Measurements from ENCODE around the gene ARHGAP9. TPM values are rescaled to one million over a fixed set of nuclear protein-coding genes. Genes with fewer than 3 reads are reported as not detected.
A peak's percentile ranks its signal among the peaks of the same experiment; 100 is the strongest.

ARHGAP9 gene
- 102 and 103 TPM in 2 replicates for total RNA-seq

- no peaks in the 10 kb centered on the region for H3K9me3 Mint-ChIP-seq
- H3K4me3 Mint-ChIP-seq: peak within 1 kb of the TSS; percentile 96
- H3K36me3 Mint-ChIP-seq (ENCODE audit: low read depth): peaks cover 37% of the 10 kb centered on the region
- peak; percentile 88 for DNase-seq
- H3K4me1 Mint-ChIP-seq: peaks cover 57% of the 10 kb centered on the region
- H3K27me3 Mint-ChIP-seq: no peaks in the 10 kb centered on the region
- peak within 1 kb of the TSS; percentile 97 for H3K27ac Mint-ChIP-seq
- intact Hi-C loops (cut with micrococcal nuclease): loop anchor here (1.0 to 10.0 kb wide), 6 partner anchors 8 to 472 kb away; partner anchors contain the start of genes DDIT3, OS9, PIP4K2C and ZBTB39
These were observed at the start of gene ARHGAP9 for GRCh38 chr12:57479376-57480115. ARHGAP9 (minus strand) TSS chr12:57479866; CDS start chr12:57479406, 460 bp downstream.

- peaks cover 61% of the 10 kb centered on the region for H3K36me3 Mint-ChIP-seq (ENCODE audit: low read depth)
- no peaks in the 10 kb centered on the region for H3K9me3 Mint-ChIP-seq
- no peak for DNase-seq
- intact Hi-C loops (cut with micrococcal nuclease): no loop called here
- H3K4me1 Mint-ChIP-seq: peaks cover 11% of the 10 kb centered on the region
- no peak overlapping the region for H3K27ac Mint-ChIP-seq
- no peak overlapping the region for H3K4me3 Mint-ChIP-seq
- no peaks in the 10 kb centered on the region for H3K27me3 Mint-ChIP-seq
These were observed 49.3 kb upstream of the ARHGAP9 start for GRCh38 chr12:57528831-57529555.

- peaks cover 59% of the 10 kb centered on the region for H3K36me3 Mint-ChIP-seq (ENCODE audit: low read depth)
- H3K27me3 Mint-ChIP-seq: no peaks in the 10 kb centered on the region
- no peak overlapping the region for H3K4me3 Mint-ChIP-seq
- no peak overlapping the region for H3K27ac Mint-ChIP-seq
- H3K4me1 Mint-ChIP-seq: peaks cover 19% of the 10 kb centered on the region
- no peak for DNase-seq
- intact Hi-C loops (cut with micrococcal nuclease): no loop called here
- no peaks in the 10 kb centered on the region for H3K9me3 Mint-ChIP-seq
These were observed 48.5 kb upstream of the ARHGAP9 start for GRCh38 chr12:57528176-57528575.

GRCh38 chr12:57527184-57527583 lies 47.5 kb upstream of the ARHGAP9 start:
- peaks cover 22% of the 10 kb centered on the region for H3K4me1 Mint-ChIP-seq
- no peak overlapping the region for H3K27ac Mint-ChIP-seq
- H3K36me3 Mint-ChIP-seq (ENCODE audit: low read depth): peaks cover 51% of the 10 kb centered on the region
- no peak overlapping the region for H3K4me3 Mint-ChIP-seq
- no peaks in the 10 kb centered on the region for H3K9me3 Mint-ChIP-seq
- intact Hi-C loops (cut with micrococcal nuclease): no loop called here
- H3K27me3 Mint-ChIP-seq: no peaks in the 10 kb centered on the region
- DNase-seq: no peak

- Mint-ChIP-seq H3K4me3 (no peak overlapping the region), H3K36me3 (ENCODE audit: low read depth) (peaks cover 47% of the 10 kb centered on the region), H3K9me3 (no peaks in the 10 kb centered on the region), H3K4me1 (peaks cover 28% of the 10 kb centered on the region), H3K27ac (no peak overlapping the region), H3K27me3 (no peaks in the 10 kb centered on the region)
- DNase-seq: no peak
- intact Hi-C loops (cut with micrococcal nuclease): no loop called here
These were observed 46.9 kb upstream of the ARHGAP9 start for GRCh38 chr12:57526477-57527126.

- DNase-seq: no peak
- H3K4me3 Mint-ChIP-seq: no peak overlapping the region
- no peak overlapping the region for H3K27ac Mint-ChIP-seq
- no peaks in the 10 kb centered on the region for H3K27me3 Mint-ChIP-seq
- intact Hi-C loops (cut with micrococcal nuclease): no loop called here
- no peaks in the 10 kb centered on the region for H3K9me3 Mint-ChIP-seq
- peaks cover 35% of the 10 kb centered on the region for H3K4me1 Mint-ChIP-seq
- H3K36me3 Mint-ChIP-seq (ENCODE audit: low read depth): peaks cover 44% of the 10 kb centered on the region
These were observed 46.1 kb upstream of the ARHGAP9 start for GRCh38 chr12:57525615-57526383.

- H3K9me3 Mint-ChIP-seq: no peaks in the 10 kb centered on the region
- H3K27ac Mint-ChIP-seq: peak overlapping the region; percentile 88
- no peak for DNase-seq
- H3K4me3 Mint-ChIP-seq: peak overlapping the region; percentile 96
- H3K4me1 Mint-ChIP-seq: peaks cover 36% of the 10 kb centered on the region
- H3K27me3 Mint-ChIP-seq: no peaks in the 10 kb centered on the region
- peaks cover 44% of the 10 kb centered on the region for H3K36me3 Mint-ChIP-seq (ENCODE audit: low read depth)
- intact Hi-C loops (cut with micrococcal nuclease): loop anchor here (5.0 kb wide), 3 partner anchors 167 to 838 kb away; partner anchors contain the start of genes CTDSP2, OS9 and PTGES3
These were observed 45.3 kb upstream of the ARHGAP9 start for GRCh38 chr12:57524814-57525614.

GRCh38 chr12:57523706-57524614 lies 44.3 kb upstream of the ARHGAP9 start:
- Mint-ChIP-seq H3K4me3 (peak overlapping the region; percentile 96), H3K9me3 (no peaks in the 10 kb centered on the region), H3K27me3 (no peaks in the 10 kb centered on the region), H3K27ac (peak overlapping the region; percentile 88), H3K36me3 (ENCODE audit: low read depth) (peaks cover 43% of the 10 kb centered on the region), H3K4me1 (peaks cover 42% of the 10 kb centered on the region)
- DNase-seq: peak; percentile 67
- intact Hi-C loops (cut with micrococcal nuclease): loop anchor here (2.0 to 5.0 kb wide), 4 partner anchors 67 to 837 kb away; partner anchors contain the start of genes CTDSP2, OS9, PIP4K2C and PTGES3

GRCh38 chr12:57522887-57523705 lies 43.4 kb upstream of the ARHGAP9 start:
- peaks cover 47% of the 10 kb centered on the region for H3K36me3 Mint-ChIP-seq (ENCODE audit: low read depth)
- H3K9me3 Mint-ChIP-seq: no peaks in the 10 kb centered on the region
- H3K27ac Mint-ChIP-seq: peak overlapping the region; percentile 88
- H3K27me3 Mint-ChIP-seq: no peaks in the 10 kb centered on the region
- H3K4me1 Mint-ChIP-seq: peaks cover 51% of the 10 kb centered on the region
- peak overlapping the region; percentile 96 for H3K4me3 Mint-ChIP-seq
- peak; percentile 80 for DNase-seq
- intact Hi-C loops (cut with micrococcal nuclease): loop anchor here (1.0 to 5.0 kb wide), 5 partner anchors 61 to 836 kb away; partner anchors contain the start of genes CTDSP2, OS9, PIP4K2C and PTGES3

- H3K4me1 Mint-ChIP-seq: peaks cover 56% of the 10 kb centered on the region
These were observed 42.6 kb upstream of the ARHGAP9 start, which contains the start of gene MBD6 for GRCh38 chr12:57522011-57522886. MBD6 (plus strand) TSS chr12:57522824; CDS start chr12:57524304, 1,480 bp downstream.

More at GRCh38 chr12:57522011-57522886, 42.6 kb upstream of the ARHGAP9 start, which contains the start of gene MBD6:
- peak; percentile 98 for DNase-seq
- Mint-ChIP-seq H3K9me3 (no peaks in the 10 kb centered on the region), H3K4me3 (peak within 1 kb of the TSS; percentile 97), H3K27ac (peak within 1 kb of the TSS; percentile 100), H3K36me3 (ENCODE audit: low read depth) (peaks cover 49% of the 10 kb centered on the region), H3K27me3 (no peaks in the 10 kb centered on the region)
- intact Hi-C loops (cut with micrococcal nuclease): loop anchor here (1.0 to 5.0 kb wide), 5 partner anchors 60 to 835 kb away; partner anchors contain the start of genes CTDSP2, OS9, PIP4K2C and PTGES3

Data from activated CD4-positive, alpha-beta T cell treated with anti-CD3 and anti-CD28 coated beads, Interleukin-2, amount 10 ng/mL, durations not matched to agents 24 days and 14 days (primary cell).